BJ (cell line): Measurements from ENCODE around the gene TBC1D9. TPM values are rescaled to one million over a fixed set of nuclear protein-coding genes. Genes with fewer than 3 reads are reported as not detected.

ENCODE experiments used
- CTCF ChIA-PET: fragments of 350-600 bp; formaldehyde crosslinking; extraction: SDS; loops from one replicate; lab custom pipeline; 2021; ENCODE audit warnings: antibody characterized with exemption, inconsistent platforms; lab: Yijun Ruan, JAX
- POLR2A ChIA-PET: fragments of 300-600 bp; sonication (Branson Sonifier 250); formaldehyde crosslinking; extraction: SDS; loops from one replicate; lab custom pipeline; 2021; ENCODE audit warnings: antibody characterized with exemption; lab: Charles Lee
- DNase-seq: peaks from one replicate; pipeline ENCODE4 v3.0.0-alpha.2; 2011; ENCODE audit warnings: low read depth
- H3K27me3 ChIP-seq: 2 replicates; pipeline ENCODE4 v1.6.0; 2011; ENCODE audit warnings: low read length; ENCODE audit not compliant: control insufficient read depth, insufficient read depth
- H3K36me3 ChIP-seq: 2 replicates; pipeline ENCODE4 v1.5.1; 2011; ENCODE audit warnings: low read length; ENCODE audit not compliant: control insufficient read depth, insufficient read depth
- H3K4me3 ChIP-seq: 2 replicates; pipeline ENCODE4 v1.5.1; 2011; ENCODE audit warnings: low read depth, mild to moderate bottlenecking, control low read depth, low read length
- polyA plus RNA-seq: library from polyadenylated mRNA; depleted of rRNA; stranded (reverse); fragments of >200 nt; gene quantifications from 2 replicates; pipeline ENCODE4 v1.2.3, GENCODE V29; 2011
- TF ChIP-seq, protein P1 (sequence below): IDR thresholded peaks from 2 replicates; pipeline ENCODE4 v1.5.1; 2011; ENCODE audit warnings: low read depth, mild to moderate bottlenecking, control low read depth, inconsistent platforms, low read length, moderate library complexity; ENCODE audit not compliant: insufficient read depth

The TBC1D9 gene
- polyA plus RNA-seq, 1 experiment, result 12.0 TPM

GRCh38 chr4:140717313-140717712, 38.9 kb downstream of the TBC1D9 start:
- Histone ChIP-seq H3K4me3 (no peak overlapping the region), H3K27me3 (no peaks in the 10 kb centered on the region), H3K36me3 (no peaks in the 10 kb centered on the region; the same call in 1 of the 2 replicates)
- POLR2A ChIA-PET, result no interaction called here
- CTCF ChIA-PET, result interaction anchor here (0.5 kb wide), 1 partner anchor 93 kb away, joined by 3 read pairs; no protein-coding TSS in a partner anchor
- DNase-seq, result no peak
- TF ChIP-seq, protein P1, sequence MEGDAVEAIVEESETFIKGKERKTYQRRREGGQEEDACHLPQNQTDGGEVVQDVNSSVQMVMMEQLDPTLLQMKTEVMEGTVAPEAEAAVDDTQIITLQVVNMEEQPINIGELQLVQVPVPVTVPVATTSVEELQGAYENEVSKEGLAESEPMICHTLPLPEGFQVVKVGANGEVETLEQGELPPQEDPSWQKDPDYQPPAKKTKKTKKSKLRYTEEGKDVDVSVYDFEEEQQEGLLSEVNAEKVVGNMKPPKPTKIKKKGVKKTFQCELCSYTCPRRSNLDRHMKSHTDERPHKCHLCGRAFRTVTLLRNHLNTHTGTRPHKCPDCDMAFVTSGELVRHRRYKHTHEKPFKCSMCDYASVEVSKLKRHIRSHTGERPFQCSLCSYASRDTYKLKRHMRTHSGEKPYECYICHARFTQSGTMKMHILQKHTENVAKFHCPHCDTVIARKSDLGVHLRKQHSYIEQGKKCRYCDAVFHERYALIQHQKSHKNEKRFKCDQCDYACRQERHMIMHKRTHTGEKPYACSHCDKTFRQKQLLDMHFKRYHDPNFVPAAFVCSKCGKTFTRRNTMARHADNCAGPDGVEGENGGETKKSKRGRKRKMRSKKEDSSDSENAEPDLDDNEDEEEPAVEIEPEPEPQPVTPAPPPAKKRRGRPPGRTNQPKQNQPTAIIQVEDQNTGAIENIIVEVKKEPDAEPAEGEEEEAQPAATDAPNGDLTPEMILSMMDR, result no peak

DNA sequence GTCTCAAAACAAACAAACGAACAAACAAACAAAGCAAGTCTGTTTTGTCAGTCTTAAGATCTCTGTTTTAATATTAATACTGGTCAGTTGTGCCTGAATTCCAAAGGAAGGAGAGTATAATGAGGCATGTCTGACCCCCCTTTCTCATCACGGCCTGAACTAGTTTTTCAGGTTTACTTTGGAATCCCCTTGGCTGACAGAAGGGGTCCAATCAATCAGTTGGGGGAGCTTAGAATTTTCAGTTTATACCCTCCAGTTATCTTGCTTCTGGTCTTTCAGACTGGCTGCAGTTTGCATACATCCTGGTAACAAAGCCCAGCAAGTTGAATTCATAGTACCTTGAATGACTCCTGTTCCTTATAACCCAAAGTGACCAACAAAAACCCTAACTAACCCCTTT, 41.1 kb downstream of the TBC1D9 start:
- DNase-seq, result no peak
- ChIA-PET CTCF (no interaction called here), POLR2A (no interaction called here)
- H3K4me3 ChIP-seq, result no peak overlapping the region
- H3K36me3 ChIP-seq, result no peaks in the 10 kb centered on the region; the same call in 1 of the 2 replicates
- TF ChIP-seq, protein P1, result no peak
- no peaks in the 10 kb centered on the region for H3K27me3 ChIP-seq

- Histone ChIP-seq H3K27me3 (no peaks in the 10 kb centered on the region), H3K4me3 (no peak overlapping the region), H3K36me3 (no peaks in the 10 kb centered on the region; the same call in 1 of the 2 replicates)
- no peak for DNase-seq
- TF ChIP-seq, protein P1, result no peak
- ChIA-PET CTCF (interaction anchor here (1.5 kb wide), 1 partner anchor 9 kb away, joined by 4 read pairs; no protein-coding TSS in a partner anchor), POLR2A (no interaction called here)
Observed at GRCh38 chr4:140711910-140712309, 44.3 kb downstream of the TBC1D9 start.

DNA sequence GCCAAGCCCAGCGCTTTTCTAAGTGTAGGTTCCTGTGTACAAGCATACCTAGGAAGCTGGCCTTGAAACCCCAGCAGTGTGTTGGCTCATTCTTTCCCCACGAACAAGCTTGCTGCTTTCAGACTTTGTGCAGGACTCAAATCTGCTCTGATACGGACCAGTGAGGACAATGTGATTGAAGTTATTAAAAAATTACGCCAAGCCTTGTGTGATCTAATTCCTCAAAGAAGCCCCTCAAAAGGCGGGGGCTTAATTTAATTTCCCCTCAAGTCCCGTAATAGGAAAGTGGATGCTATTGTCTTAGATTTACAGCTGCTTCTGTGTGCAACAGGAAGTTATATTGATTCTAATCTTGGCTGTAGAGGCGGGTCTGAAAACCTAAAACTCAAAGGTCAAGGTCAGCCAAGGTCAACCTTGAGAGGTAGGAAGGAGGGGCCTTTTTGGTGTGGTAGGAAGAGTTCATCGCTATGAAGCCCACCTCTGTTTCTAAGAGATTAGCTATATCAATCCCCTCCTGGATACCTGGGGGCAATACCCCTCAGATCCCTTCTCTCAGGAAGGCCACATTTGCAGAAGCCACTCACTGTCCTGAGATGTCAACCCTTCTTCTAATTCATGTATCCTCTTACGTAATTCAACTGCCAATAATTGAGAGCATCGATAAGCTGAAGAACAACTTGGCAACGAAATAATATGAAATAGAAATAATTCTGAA, 45.1 kb downstream of the TBC1D9 start:
- POLR2A ChIA-PET, result no interaction called here
- no peak for DNase-seq

GRCh38 chr4:140707325-140707724, 48.9 kb downstream of the TBC1D9 start:
- TF ChIP-seq, protein P1, result no peak
- ChIA-PET POLR2A (no interaction called here), CTCF (no interaction called here)
- no peak overlapping the region for H3K4me3 ChIP-seq
- no peak for DNase-seq
- H3K36me3 ChIP-seq, result no peaks in the 10 kb centered on the region
- no peaks in the 10 kb centered on the region for H3K27me3 ChIP-seq

More for the DNA sequence above, 45.1 kb downstream of the TBC1D9 start:
- Histone ChIP-seq H3K4me3 (no peak overlapping the region), H3K27me3 (no peaks in the 10 kb centered on the region), H3K36me3 (no peaks in the 10 kb centered on the region; the same call in 1 of the 2 replicates)
- CTCF ChIA-PET, result interaction anchor here (1.0 to 1.5 kb wide), 3 partner anchors 8 to 15 kb away, joined by 3 to 4 read pairs (median 3); no protein-coding TSS in a partner anchor
- TF ChIP-seq, protein P1, result no peak
